GM12873 (cell line): ENCODE data around the gene MNAT1.

Experiments used
- TF ChIP-seq, protein P1 (sequence below): IDR thresholded peaks from 2 replicates; pipeline ENCODE4 v1.5.1; 2012; ENCODE audit warnings: low read depth, mild to moderate bottlenecking, moderate library complexity, low read length, control low read depth; ENCODE audit not compliant: insufficient read depth; ENCODE audit errors: missing control alignments

MNAT1 gene

DNA sequence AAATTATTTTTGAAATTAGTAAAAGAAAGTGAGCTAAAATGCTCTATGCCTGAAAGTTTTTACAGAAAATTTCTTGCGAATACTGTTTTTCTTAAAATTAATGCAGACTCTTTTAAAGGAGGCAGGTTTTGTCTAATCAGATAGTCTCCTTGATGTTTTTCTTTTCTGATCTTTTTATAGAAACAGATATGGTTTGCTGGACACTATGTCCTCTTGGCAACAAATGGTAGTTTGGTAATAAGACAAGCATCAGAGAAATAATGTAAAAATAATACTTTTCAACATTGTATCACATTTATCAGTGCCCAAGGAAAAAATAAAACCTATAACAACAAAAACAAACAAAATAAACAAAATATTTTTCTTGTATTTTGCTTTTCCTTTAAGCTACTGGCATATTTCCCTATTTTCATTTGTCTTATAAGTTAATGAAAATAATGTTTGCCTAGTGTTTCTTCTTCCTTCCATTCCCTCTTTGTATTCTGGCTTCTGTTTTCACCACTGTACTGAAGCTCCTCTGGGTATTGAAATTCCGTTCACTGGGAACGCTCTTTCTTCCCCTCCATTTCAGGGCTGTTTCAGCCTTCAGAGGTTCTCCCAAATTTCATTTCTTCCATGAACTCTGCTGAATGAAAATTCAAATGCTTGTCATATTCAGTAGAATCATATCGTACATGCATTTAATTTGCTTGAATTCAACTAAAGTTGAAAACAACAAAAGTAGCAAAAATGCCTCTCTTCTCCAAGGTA lies 131.0 kb downstream of the MNAT1 start:
- TF ChIP-seq, protein P1, sequence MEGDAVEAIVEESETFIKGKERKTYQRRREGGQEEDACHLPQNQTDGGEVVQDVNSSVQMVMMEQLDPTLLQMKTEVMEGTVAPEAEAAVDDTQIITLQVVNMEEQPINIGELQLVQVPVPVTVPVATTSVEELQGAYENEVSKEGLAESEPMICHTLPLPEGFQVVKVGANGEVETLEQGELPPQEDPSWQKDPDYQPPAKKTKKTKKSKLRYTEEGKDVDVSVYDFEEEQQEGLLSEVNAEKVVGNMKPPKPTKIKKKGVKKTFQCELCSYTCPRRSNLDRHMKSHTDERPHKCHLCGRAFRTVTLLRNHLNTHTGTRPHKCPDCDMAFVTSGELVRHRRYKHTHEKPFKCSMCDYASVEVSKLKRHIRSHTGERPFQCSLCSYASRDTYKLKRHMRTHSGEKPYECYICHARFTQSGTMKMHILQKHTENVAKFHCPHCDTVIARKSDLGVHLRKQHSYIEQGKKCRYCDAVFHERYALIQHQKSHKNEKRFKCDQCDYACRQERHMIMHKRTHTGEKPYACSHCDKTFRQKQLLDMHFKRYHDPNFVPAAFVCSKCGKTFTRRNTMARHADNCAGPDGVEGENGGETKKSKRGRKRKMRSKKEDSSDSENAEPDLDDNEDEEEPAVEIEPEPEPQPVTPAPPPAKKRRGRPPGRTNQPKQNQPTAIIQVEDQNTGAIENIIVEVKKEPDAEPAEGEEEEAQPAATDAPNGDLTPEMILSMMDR, result no peak

DNA sequence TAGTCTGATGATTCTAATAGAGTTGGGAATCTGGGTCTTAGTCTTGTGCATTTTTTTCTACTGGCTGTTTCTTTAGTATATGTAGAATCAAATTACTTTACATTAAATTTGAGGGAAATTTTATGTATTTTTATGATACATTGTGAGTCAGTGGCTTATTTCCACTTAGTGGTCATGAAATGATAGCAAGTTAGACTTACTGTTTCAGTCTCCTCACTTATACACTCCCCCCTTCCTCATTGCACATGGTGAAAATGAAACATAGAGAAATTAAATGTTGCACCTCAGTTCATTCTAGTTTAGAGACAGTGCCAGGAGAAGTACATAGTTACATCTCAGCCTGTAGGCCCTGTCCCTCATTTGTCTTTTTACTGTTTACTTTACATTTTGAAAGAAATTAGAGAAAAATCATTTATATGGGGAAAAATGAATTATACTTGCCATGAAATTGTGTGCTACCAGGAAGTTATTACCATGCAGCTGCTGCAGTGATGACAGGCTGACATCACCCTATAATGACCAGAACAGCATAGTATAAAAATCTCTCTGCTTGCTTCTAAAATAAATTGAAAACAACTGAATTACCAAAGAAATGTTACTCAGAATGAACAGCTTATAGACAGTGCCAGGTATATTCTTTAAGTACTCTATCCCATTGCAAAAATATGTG lies 133.1 kb downstream of the MNAT1 start:
- TF ChIP-seq, protein P1, result no peak

DNA sequence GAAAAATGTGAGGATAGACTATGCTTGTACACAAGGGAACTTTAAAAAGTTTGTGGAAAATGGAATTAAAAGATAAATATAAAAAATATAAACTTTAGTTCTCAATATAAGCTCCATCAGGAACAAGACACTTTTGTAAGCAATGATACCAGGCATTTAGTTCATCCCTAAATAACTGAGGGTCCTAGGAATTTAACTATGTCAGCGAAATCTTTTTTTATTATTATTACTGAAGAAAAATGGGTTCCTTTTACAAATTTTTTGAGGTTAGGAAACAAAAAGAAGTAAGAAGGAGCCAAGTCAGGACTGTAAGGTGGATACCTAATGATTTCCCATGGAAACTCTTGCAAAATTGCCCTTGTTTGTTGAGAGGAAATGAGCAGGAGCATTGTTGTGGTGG lies 143.6 kb downstream of the MNAT1 start:
- TF ChIP-seq, protein P1, result no peak

GRCh38 chr14:60878536-60878935 lies 144.0 kb downstream of the MNAT1 start:
- TF ChIP-seq, protein P1, result no peak

GRCh38 chr14:60882219-60882618 lies 147.7 kb downstream of the MNAT1 start:
- TF ChIP-seq, protein P1, result no peak

DNA sequence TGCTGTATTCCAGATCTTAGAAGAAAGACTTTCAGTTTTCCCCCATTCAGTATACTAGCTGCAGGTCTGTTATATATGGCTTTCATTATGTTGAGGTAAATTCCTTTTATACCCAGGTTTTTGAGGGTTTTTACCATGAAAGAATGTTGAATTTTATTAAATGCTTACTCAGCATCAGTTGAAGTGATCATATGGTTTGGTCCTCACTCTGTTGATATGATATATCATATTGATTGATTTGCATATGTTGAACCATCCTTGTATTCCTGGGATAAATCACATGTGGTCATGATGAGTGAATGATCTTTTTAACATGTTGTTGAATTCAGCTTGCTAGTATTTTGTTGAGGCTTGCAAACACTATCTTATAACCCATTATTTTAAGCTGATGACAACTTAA lies 149.6 kb downstream of the MNAT1 start:
- TF ChIP-seq, protein P1, result no peak

DNA sequence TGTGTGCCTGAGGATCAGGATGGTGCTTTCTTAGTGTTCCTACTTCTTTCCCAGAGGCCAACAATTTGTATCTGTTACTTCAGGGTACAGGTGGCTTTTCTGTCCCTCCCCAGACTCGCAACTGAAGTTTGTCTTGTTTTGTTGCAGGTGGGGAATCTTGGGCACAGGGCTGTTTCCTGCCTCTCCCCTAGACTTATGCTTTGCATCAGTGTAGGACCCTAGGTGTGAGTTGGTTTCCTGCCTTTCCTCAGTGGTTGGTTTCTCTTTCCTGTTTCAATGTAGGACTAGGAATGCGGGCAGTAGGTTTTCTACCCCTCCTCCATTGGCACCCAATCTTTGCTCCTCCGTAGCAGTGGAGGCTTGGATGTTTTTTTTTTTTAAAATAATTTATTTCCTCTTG lies 159.3 kb downstream of the MNAT1 start:
- TF ChIP-seq, protein P1, result no peak
